Measurements from ENCODE around the gene COX6B1.
"Not testable (repeated sequence)": the region's sequence is repeated elsewhere in the genome, so short reads cannot be mapped to it uniquely, and the experiment has no call there.

The COX6B1 gene

GRCh38 chr19:35670686-35671085, 22.6 kb downstream of the COX6B1 start:
- peaks cover 36% of the 10 kb centered on the region for H3K27me3 ChIP-seq (ENCODE audit: insufficient read depth, low read length)
- H3K9me3 ChIP-seq (ENCODE audit: insufficient read depth, low read depth, low read length), result no peaks in the 10 kb centered on the region
- no peaks in the 10 kb centered on the region for H3K36me3 ChIP-seq (ENCODE audit: insufficient read depth, low read depth, low read length)
- no peak overlapping the region for H3K9ac ChIP-seq (ENCODE audit: low read depth, low read length)
- no peaks in the 10 kb centered on the region for H3K4me1 ChIP-seq (ENCODE audit: insufficient read depth, low read length)
- H3K27ac ChIP-seq (ENCODE audit: low read length), result no peak overlapping the region
- H3K4me3 ChIP-seq (ENCODE audit: low read length), result no peak overlapping the region

GRCh38 chr19:35671818-35672217, 23.7 kb downstream of the COX6B1 start:
- no peaks in the 10 kb centered on the region for H3K4me1 ChIP-seq (ENCODE audit: insufficient read depth, low read length)
- no peaks in the 10 kb centered on the region for H3K36me3 ChIP-seq (ENCODE audit: insufficient read depth, low read depth, low read length)
- H3K4me3 ChIP-seq (ENCODE audit: low read length), result no peak overlapping the region
- H3K27me3 ChIP-seq (ENCODE audit: insufficient read depth, low read length), result peaks cover 36% of the 10 kb centered on the region
- no peak overlapping the region for H3K27ac ChIP-seq (ENCODE audit: low read length)
- H3K9ac ChIP-seq (ENCODE audit: low read depth, low read length), result no peak overlapping the region
- H3K9me3 ChIP-seq (ENCODE audit: insufficient read depth, low read depth, low read length), result no peaks in the 10 kb centered on the region

- Histone ChIP-seq H3K36me3 (ENCODE audit: insufficient read depth, low read depth, low read length) (no peaks in the 10 kb centered on the region), H3K9me3 (ENCODE audit: insufficient read depth, low read depth, low read length) (no peaks in the 10 kb centered on the region), H3K9ac (ENCODE audit: low read depth, low read length) (peak overlapping the region; percentile 38; the same call in 1 of the 2 replicates), H3K27me3 (ENCODE audit: insufficient read depth, low read length) (peaks cover 36% of the 10 kb centered on the region), H3K4me1 (ENCODE audit: insufficient read depth, low read length) (no peaks in the 10 kb centered on the region), H3K4me3 (ENCODE audit: low read length) (peak overlapping the region; percentile 75), H3K27ac (ENCODE audit: low read length) (no peak overlapping the region)
These were observed 25.1 kb downstream of the COX6B1 start for GRCh38 chr19:35673121-35673804.

- H3K36me3 ChIP-seq (ENCODE audit: insufficient read depth, low read depth, low read length), result no peaks in the 10 kb centered on the region
- no peaks in the 10 kb centered on the region for H3K4me1 ChIP-seq (ENCODE audit: insufficient read depth, low read length)
- no peak overlapping the region for H3K4me3 ChIP-seq (ENCODE audit: low read length)
These were observed 27.5 kb downstream of the COX6B1 start for GRCh38 chr19:35675589-35676140.

GRCh38 chr19:35689836-35690235, 41.7 kb downstream of the COX6B1 start:
- H3K9ac ChIP-seq (ENCODE audit: low read depth, low read length), result no peak overlapping the region
- H3K27ac ChIP-seq (ENCODE audit: low read length), result no peak overlapping the region
- H3K9me3 ChIP-seq (ENCODE audit: insufficient read depth, low read depth, low read length), result no peaks in the 10 kb centered on the region
- no peak overlapping the region for H3K4me3 ChIP-seq (ENCODE audit: low read length)
- no peaks in the 10 kb centered on the region for H3K36me3 ChIP-seq (ENCODE audit: insufficient read depth, low read depth, low read length)
- H3K27me3 ChIP-seq (ENCODE audit: insufficient read depth, low read length), result no peaks in the 10 kb centered on the region
- H3K4me1 ChIP-seq (ENCODE audit: insufficient read depth, low read length), result no peaks in the 10 kb centered on the region

More at GRCh38 chr19:35675589-35676140, 27.5 kb downstream of the COX6B1 start:
- Histone ChIP-seq H3K27ac (ENCODE audit: low read length) (no peak overlapping the region), H3K9me3 (ENCODE audit: insufficient read depth, low read depth, low read length) (no peaks in the 10 kb centered on the region), H3K9ac (ENCODE audit: low read depth, low read length) (no peak overlapping the region), H3K27me3 (ENCODE audit: insufficient read depth, low read length) (peaks cover 25% of the 10 kb centered on the region)

- not testable (repeated sequence) for H3K9ac ChIP-seq (ENCODE audit: low read depth, low read length); H3K36me3 ChIP-seq (ENCODE audit: insufficient read depth, low read depth, low read length); H3K27me3 ChIP-seq (ENCODE audit: insufficient read depth, low read length); H3K4me1 ChIP-seq (ENCODE audit: insufficient read depth, low read length); H3K4me3 ChIP-seq (ENCODE audit: low read length); H3K27ac ChIP-seq (ENCODE audit: low read length); H3K9me3 ChIP-seq (ENCODE audit: insufficient read depth, low read depth, low read length)
These were observed 43.0 kb downstream of the COX6B1 start for GRCh38 chr19:35691106-35691505.

GRCh38 chr19:35692010-35692409, 43.9 kb downstream of the COX6B1 start:
- H3K27ac ChIP-seq (ENCODE audit: low read length), result no peak overlapping the region
- no peaks in the 10 kb centered on the region for H3K27me3 ChIP-seq (ENCODE audit: insufficient read depth, low read length)
- no peaks in the 10 kb centered on the region for H3K9me3 ChIP-seq (ENCODE audit: insufficient read depth, low read depth, low read length)
- no peaks in the 10 kb centered on the region for H3K36me3 ChIP-seq (ENCODE audit: insufficient read depth, low read depth, low read length)
- no peak overlapping the region for H3K9ac ChIP-seq (ENCODE audit: low read depth, low read length)
- no peak overlapping the region for H3K4me3 ChIP-seq (ENCODE audit: low read length)
- no peaks in the 10 kb centered on the region for H3K4me1 ChIP-seq (ENCODE audit: insufficient read depth, low read length)

- H3K27ac ChIP-seq (ENCODE audit: low read length), result no peak overlapping the region
- no peaks in the 10 kb centered on the region for H3K9me3 ChIP-seq (ENCODE audit: insufficient read depth, low read depth, low read length)
- no peak overlapping the region for H3K9ac ChIP-seq (ENCODE audit: low read depth, low read length)
- no peak overlapping the region for H3K4me3 ChIP-seq (ENCODE audit: low read length)
- H3K27me3 ChIP-seq (ENCODE audit: insufficient read depth, low read length), result no peaks in the 10 kb centered on the region
- H3K4me1 ChIP-seq (ENCODE audit: insufficient read depth, low read length), result no peaks in the 10 kb centered on the region
- no peaks in the 10 kb centered on the region for H3K36me3 ChIP-seq (ENCODE audit: insufficient read depth, low read depth, low read length)
These were observed 45.3 kb downstream of the COX6B1 start for GRCh38 chr19:35693422-35693821.

- H3K27me3 ChIP-seq (ENCODE audit: insufficient read depth, low read length), result no peaks in the 10 kb centered on the region
- H3K9me3 ChIP-seq (ENCODE audit: insufficient read depth, low read depth, low read length), result no peaks in the 10 kb centered on the region
- no peak overlapping the region for H3K27ac ChIP-seq (ENCODE audit: low read length)
- no peak overlapping the region for H3K4me3 ChIP-seq (ENCODE audit: low read length)
- no peak overlapping the region for H3K9ac ChIP-seq (ENCODE audit: low read depth, low read length)
- no peaks in the 10 kb centered on the region for H3K4me1 ChIP-seq (ENCODE audit: insufficient read depth, low read length)
- H3K36me3 ChIP-seq (ENCODE audit: insufficient read depth, low read depth, low read length), result no peaks in the 10 kb centered on the region
These were observed 45.9 kb downstream of the COX6B1 start for GRCh38 chr19:35693835-35694599.

- Histone ChIP-seq H3K4me3 (ENCODE audit: low read length) (no peak overlapping the region), H3K27me3 (ENCODE audit: insufficient read depth, low read length) (no peaks in the 10 kb centered on the region), H3K4me1 (ENCODE audit: insufficient read depth, low read length) (no peaks in the 10 kb centered on the region), H3K9me3 (ENCODE audit: insufficient read depth, low read depth, low read length) (no peaks in the 10 kb centered on the region), H3K36me3 (ENCODE audit: insufficient read depth, low read depth, low read length) (no peaks in the 10 kb centered on the region), H3K27ac (ENCODE audit: low read length) (no peak overlapping the region), H3K9ac (ENCODE audit: low read depth, low read length) (no peak overlapping the region)
These were observed 47.8 kb downstream of the COX6B1 start for GRCh38 chr19:35695895-35696422.

GRCh38 chr19:35696835-35697234, 48.7 kb downstream of the COX6B1 start:
- Histone ChIP-seq H3K9ac (ENCODE audit: low read depth, low read length) (no peak overlapping the region), H3K27ac (ENCODE audit: low read length) (no peak overlapping the region)

More at GRCh38 chr19:35696835-35697234, 48.7 kb downstream of the COX6B1 start:
- Histone ChIP-seq H3K4me1 (ENCODE audit: insufficient read depth, low read length) (no peaks in the 10 kb centered on the region), H3K27me3 (ENCODE audit: insufficient read depth, low read length) (no peaks in the 10 kb centered on the region), H3K36me3 (ENCODE audit: insufficient read depth, low read depth, low read length) (no peaks in the 10 kb centered on the region), H3K9me3 (ENCODE audit: insufficient read depth, low read depth, low read length) (no peaks in the 10 kb centered on the region), H3K4me3 (ENCODE audit: low read length) (no peak overlapping the region)

Data from iPS-20b (cell line).